WERI-Rb-1 (cell line): ENCODE results near the gene ZNF783.

Experiments used
- DNase-seq: peaks from one replicate; pipeline ENCODE4 v3.0.0-alpha.2; 2020
- H3K27ac ChIP-seq: fragments of 250-450 bp; sonication (Bioruptor Pico); 2 replicates; pipeline ENCODE4 v1.5.1; 2020; ENCODE audit warnings: mild to moderate bottlenecking, moderate library complexity
- H3K27me3 ChIP-seq: fragments of 250-450 bp; sonication (Bioruptor Pico); 2 replicates; pipeline ENCODE4 v1.5.1; 2021; ENCODE audit warnings: mild to moderate bottlenecking, low read depth, moderate library complexity; ENCODE audit not compliant: insufficient read depth, severe bottlenecking
- H3K36me3 ChIP-seq: fragments of 250-450 bp; sonication (Bioruptor Pico); 2 replicates; pipeline ENCODE4 v1.5.1; 2020; ENCODE audit warnings: mild to moderate bottlenecking, moderate library complexity
- H3K4me3 ChIP-seq: 2 replicates; pipeline ENCODE4 v1.5.1; 2011; ENCODE audit warnings: low read depth, mild to moderate bottlenecking, control low read depth, low read length
- H3K9me3 ChIP-seq: fragments of 250-450 bp; sonication (Bioruptor Pico); 2 replicates; pipeline ENCODE4 v1.5.1; 2021; ENCODE audit warnings: mild to moderate bottlenecking, moderate library complexity; ENCODE audit not compliant: severe bottlenecking
- TF ChIP-seq, protein P1 (sequence below): IDR thresholded peaks from 2 replicates; pipeline ENCODE4 v1.5.1; 2011; ENCODE audit warnings: low read depth, mild to moderate bottlenecking, control low read depth, inconsistent platforms, low read length

ZNF783 gene

DNA sequence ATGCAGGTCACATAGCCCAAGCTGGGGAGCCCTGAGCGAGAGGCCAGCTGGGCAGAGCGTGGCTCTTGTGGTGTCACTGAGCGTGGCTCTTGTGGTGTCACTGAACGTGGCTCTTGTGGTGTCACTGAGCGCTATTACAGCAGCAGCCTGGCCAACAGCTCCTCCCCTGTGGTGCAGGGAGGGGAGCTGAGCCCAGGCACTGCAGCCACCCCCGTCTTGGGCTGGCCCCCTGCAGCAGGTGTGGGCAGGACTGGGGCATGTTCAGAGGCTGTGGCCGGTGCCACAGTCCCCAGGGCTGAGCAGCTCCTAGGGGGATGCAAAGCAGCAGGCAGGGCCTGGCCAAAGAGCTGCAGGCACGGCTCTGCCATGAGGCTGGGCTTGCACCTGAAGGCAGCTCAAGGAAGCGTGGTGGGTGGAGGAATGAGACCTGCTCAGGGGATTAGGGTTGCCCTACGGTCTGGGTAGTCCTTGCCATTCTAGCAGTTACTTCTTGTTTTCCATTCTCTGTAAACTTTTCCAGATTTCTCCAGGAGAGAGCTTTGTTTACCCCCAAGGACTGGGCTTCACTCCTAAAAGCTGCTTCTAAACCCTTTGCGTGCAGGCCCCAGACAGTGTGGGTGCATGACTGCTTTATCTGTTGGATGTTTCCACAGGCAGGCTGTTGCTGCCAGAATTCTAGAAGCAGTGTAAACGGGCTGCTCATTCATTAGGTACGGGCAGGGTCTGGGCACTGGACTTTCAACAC is 29.2 kb downstream of the ZNF783 start:
- no peak for DNase-seq
- Histone ChIP-seq H3K27me3 (no peaks in the 10 kb centered on the region), H3K4me3 (no peak overlapping the region), H3K9me3 (no peaks in the 10 kb centered on the region), H3K36me3 (no peaks in the 10 kb centered on the region), H3K27ac (no peak overlapping the region)
- TF ChIP-seq, protein P1, sequence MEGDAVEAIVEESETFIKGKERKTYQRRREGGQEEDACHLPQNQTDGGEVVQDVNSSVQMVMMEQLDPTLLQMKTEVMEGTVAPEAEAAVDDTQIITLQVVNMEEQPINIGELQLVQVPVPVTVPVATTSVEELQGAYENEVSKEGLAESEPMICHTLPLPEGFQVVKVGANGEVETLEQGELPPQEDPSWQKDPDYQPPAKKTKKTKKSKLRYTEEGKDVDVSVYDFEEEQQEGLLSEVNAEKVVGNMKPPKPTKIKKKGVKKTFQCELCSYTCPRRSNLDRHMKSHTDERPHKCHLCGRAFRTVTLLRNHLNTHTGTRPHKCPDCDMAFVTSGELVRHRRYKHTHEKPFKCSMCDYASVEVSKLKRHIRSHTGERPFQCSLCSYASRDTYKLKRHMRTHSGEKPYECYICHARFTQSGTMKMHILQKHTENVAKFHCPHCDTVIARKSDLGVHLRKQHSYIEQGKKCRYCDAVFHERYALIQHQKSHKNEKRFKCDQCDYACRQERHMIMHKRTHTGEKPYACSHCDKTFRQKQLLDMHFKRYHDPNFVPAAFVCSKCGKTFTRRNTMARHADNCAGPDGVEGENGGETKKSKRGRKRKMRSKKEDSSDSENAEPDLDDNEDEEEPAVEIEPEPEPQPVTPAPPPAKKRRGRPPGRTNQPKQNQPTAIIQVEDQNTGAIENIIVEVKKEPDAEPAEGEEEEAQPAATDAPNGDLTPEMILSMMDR: no peak

- no peak overlapping the region for H3K4me3 ChIP-seq
- DNase-seq: no peak
- no peaks in the 10 kb centered on the region for H3K36me3 ChIP-seq
- no peaks in the 10 kb centered on the region for H3K27me3 ChIP-seq
- TF ChIP-seq, protein P1: no peak
- H3K27ac ChIP-seq: no peak overlapping the region
- H3K9me3 ChIP-seq: no peaks in the 10 kb centered on the region
These were observed 29.9 kb downstream of the ZNF783 start for GRCh38 chr7:149291781-149292461.

DNA sequence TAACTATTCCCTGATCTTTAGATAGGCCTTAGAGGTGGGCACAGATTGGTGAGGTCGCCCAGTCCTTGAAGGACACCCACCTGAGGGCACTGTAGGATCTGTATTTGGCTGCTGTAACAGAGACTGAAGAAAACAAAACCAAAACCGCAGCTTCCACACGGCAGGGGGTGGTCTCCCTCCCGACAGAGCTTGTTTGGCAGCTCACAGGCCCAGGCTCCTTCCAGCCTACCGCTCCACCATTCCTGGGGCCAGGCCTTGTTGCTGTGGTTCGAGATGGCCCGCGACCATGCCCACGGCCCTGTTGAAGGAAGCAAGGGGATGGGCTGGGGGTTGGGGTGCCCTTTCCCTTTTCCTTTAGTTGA is 30.4 kb downstream of the ZNF783 start:
- no peaks in the 10 kb centered on the region for H3K27me3 ChIP-seq
- no peak overlapping the region for H3K27ac ChIP-seq
- no peak for DNase-seq

DNA sequence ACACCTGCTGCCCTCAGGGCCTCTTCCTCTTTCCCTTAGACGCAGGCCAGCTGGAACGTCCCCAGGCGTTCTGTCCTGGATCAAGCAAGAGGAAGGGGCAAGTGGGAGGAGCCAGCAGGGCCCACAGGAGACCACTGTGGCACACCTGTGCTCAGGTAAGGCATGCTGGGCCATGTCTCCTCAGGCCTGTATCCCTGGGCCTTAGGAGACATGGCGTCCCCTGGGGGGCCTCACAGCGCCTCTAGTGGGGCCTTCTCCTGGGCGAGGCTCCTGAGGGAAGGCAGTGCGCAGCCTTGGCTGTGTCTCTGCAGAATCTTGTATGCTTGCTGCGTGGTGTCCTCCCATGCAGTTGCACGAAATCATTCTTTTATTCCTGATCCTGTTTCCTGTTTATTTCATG is 31.3 kb downstream of the ZNF783 start:
- Histone ChIP-seq H3K36me3 (no peaks in the 10 kb centered on the region), H3K27ac (no peak overlapping the region), H3K9me3 (no peaks in the 10 kb centered on the region), H3K27me3 (no peaks in the 10 kb centered on the region), H3K4me3 (no peak overlapping the region)
- TF ChIP-seq, protein P1: no peak
- no peak for DNase-seq

More for the DNA sequence above, 30.4 kb downstream of the ZNF783 start:
- Histone ChIP-seq H3K4me3 (no peak overlapping the region), H3K9me3 (no peaks in the 10 kb centered on the region), H3K36me3 (no peaks in the 10 kb centered on the region)
- TF ChIP-seq, protein P1: no peak

GRCh38 chr7:149293946-149294633 is 32.1 kb downstream of the ZNF783 start:
- H3K27me3 ChIP-seq: no peaks in the 10 kb centered on the region
- no peak overlapping the region for H3K4me3 ChIP-seq
- DNase-seq: no peak
- peaks cover 2% of the 10 kb centered on the region for H3K9me3 ChIP-seq
- H3K27ac ChIP-seq: no peak overlapping the region
- H3K36me3 ChIP-seq: no peaks in the 10 kb centered on the region
- TF ChIP-seq, protein P1: no peak
